Naive thymus-derived CD4-positive, alpha-beta T cell (primary cell): ENCODE data around the gene EVL. TPM values are rescaled to one million over a fixed set of nuclear protein-coding genes. Genes with fewer than 3 reads are reported as not detected.
A peak's percentile ranks its signal among the peaks of the same experiment; 100 is the strongest.

Source experiments
- ATAC-seq: fragments of 150-1000 bp; cut with Tn5 transposase; 2 replicates; pipeline ENCODE4 v1.10.0; 2021; ENCODE audit warnings: mild to moderate bottlenecking, moderate library complexity
- CTCF ChIA-PET: fragments of 350-600 bp; sonication (Branson Sonifier 250); formaldehyde crosslinking; loops from one replicate; lab custom pipeline; 2021; ENCODE audit warnings: antibody characterized with exemption; lab: Charles Lee
- POLR2A ChIA-PET: fragments of 350-600 bp; sonication (Branson Sonifier 250); formaldehyde crosslinking; loops from one replicate; lab custom pipeline; 2021; ENCODE audit warnings: antibody characterized with exemption, inconsistent platforms; lab: Charles Lee
- DNase-seq, 9 donors: peaks; one replicate each; pipeline versions ENCODE4 v3.0.0 to v3.0.0-alpha.2; 2020 to 2022; ENCODE audit warnings: mixed read lengths in 1 of 9
- H3K27ac ChIP-seq: one replicate; pipeline ENCODE4 v1.7.0; 2013; ENCODE audit warnings: mild to moderate bottlenecking, low read depth, low read length, moderate library complexity
- H3K27me3 ChIP-seq, 2 donors: one replicate each; pipeline ENCODE4 v1.7.0; 2013; ENCODE audit warnings: low read length in 2 of 2, mild to moderate bottlenecking in 2 of 2, moderate library complexity in 2 of 2; ENCODE audit not compliant: control insufficient read depth in 2 of 2, insufficient read depth in 2 of 2
- H3K36me3 ChIP-seq, 3 experiments: 1 replicate in 2 of 3; 2 replicates in 1 of 3; pipeline ENCODE4 v1.7.0; 2013; ENCODE audit warnings: low read length in 3 of 3, mild to moderate bottlenecking in 3 of 3, moderate library complexity in 1 of 3; ENCODE audit not compliant: insufficient read depth in 3 of 3, control insufficient read depth in 2 of 3
- H3K4me1 ChIP-seq, 2 donors: one replicate each; pipeline ENCODE4 v1.7.0; 2013; ENCODE audit warnings: low read length in 2 of 2, mild to moderate bottlenecking in 2 of 2, moderate library complexity in 1 of 2; ENCODE audit not compliant: control insufficient read depth in 2 of 2, insufficient read depth in 2 of 2
- H3K4me3 ChIP-seq: 2 replicates; pipeline ENCODE4 v1.7.0; 2013; ENCODE audit warnings: mild to moderate bottlenecking, low read length
- H3K9me3 ChIP-seq, 3 experiments: 1 replicate in 2 of 3; 2 replicates in 1 of 3; pipeline ENCODE4 v1.7.0; 2013; ENCODE audit warnings: low read length in 3 of 3; ENCODE audit not compliant: control insufficient read depth in 2 of 3
- H3K27ac Mint-ChIP-seq, 9 donors: one replicate each; pipeline ENCODE4 v1.8.0; 2020 to 2022; ENCODE audit warnings: mixed read lengths in 9 of 9, mild to moderate bottlenecking in 8 of 9, moderate library complexity in 5 of 9, inconsistent platforms in 2 of 9
- H3K27me3 Mint-ChIP-seq, 5 donors: one replicate each; pipeline ENCODE4 v1.8.0; 2021 to 2022; ENCODE audit warnings: mixed read lengths in 5 of 5, mild to moderate bottlenecking in 1 of 5
- H3K36me3 Mint-ChIP-seq, 5 donors: one replicate each; pipeline ENCODE4 v1.8.0; 2020 to 2022; ENCODE audit warnings: mixed read lengths in 5 of 5, mild to moderate bottlenecking in 3 of 5, inconsistent platforms in 1 of 5
- H3K4me1 Mint-ChIP-seq, 7 donors: one replicate each; pipeline ENCODE4 v1.8.0; 2020 to 2022; ENCODE audit warnings: mixed read lengths in 7 of 7, mild to moderate bottlenecking in 3 of 7, inconsistent platforms in 1 of 7
- H3K4me3 Mint-ChIP-seq, 10 donors: one replicate each; pipeline ENCODE4 v1.8.0; 2020 to 2022; ENCODE audit warnings: mild to moderate bottlenecking in 10 of 10, mixed read lengths in 10 of 10, moderate library complexity in 6 of 10, inconsistent platforms in 2 of 10
- H3K9me3 Mint-ChIP-seq, 11 donors: one replicate each; pipeline ENCODE4 v1.8.0; 2020 to 2022; ENCODE audit warnings: mixed read lengths in 11 of 11, mild to moderate bottlenecking in 4 of 11, inconsistent platforms in 1 of 11, moderate library complexity in 1 of 11
- intact Hi-C, 2 donors: fragments of 100-400 bp; cut with micrococcal nuclease; formaldehyde crosslinking; loops; one replicate each; pipeline ENCODE4 v1.15.1; 2023
- polyA plus RNA-seq, 2 donors: library from polyadenylated mRNA; unstranded; fragments of 300-500 nt; fragmentation: Illumina TruSeq; gene quantifications; one replicate each; pipeline ENCODE4 v1.2.3, GENCODE V29; 2021
- total RNA-seq, 6 experiments: library from RNA in 5 of 6; stranded (reverse) in 5 of 6; gene quantifications; 1 replicate in 5 of 6; 2 replicates in 1 of 6; pipeline ENCODE4 v1.2.3 and lab custom pipeline; 2021 to 2026

EVL gene
- total and polyA plus RNA-seq, 7 experiments from 2014 or later, result 163 to 1,469 (median 936) TPM

DNA sequence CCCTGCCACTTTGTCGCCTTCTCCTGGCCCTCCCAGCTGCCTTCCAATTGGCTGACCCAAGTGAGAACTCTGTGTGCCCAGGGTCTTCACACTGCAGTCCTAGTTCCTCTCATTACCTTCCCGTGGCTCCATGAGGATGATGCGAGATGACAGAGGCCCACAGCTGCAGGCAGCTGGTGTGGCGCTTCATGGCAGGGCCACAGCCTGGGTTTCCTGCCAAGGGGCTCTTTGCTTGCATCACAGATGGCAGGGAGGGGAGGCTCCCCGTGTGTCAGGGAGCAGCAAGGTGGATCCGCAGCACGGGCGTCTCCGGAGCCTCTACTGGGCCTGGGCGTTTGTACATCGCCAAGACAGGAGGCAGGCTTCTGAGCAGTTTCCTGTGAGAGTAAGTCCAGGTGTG lies 65.3 kb downstream of the EVL start:
- H3K4me3 ChIP-seq, result no peak overlapping the region
- peaks cover 75 to 99% (median 84%) of the 10 kb centered on the region in 3 experiments for H3K36me3 ChIP-seq
- no peaks in the 10 kb centered on the region for H3K27me3 ChIP-seq
- ATAC-seq (no peak), DNase-seq (no peak)
- H3K27ac Mint-ChIP-seq, result peak overlapping the region in 8 of 9 donors; percentile 40 to 91 (median 70)
- intact Hi-C loops, result no loop called here
- peaks cover 0 to 4% (median 0%) of the 10 kb centered on the region in 11 donors for H3K9me3 Mint-ChIP-seq
- no peaks in the 10 kb centered on the region for H3K4me1 ChIP-seq
- POLR2A ChIA-PET, result interaction anchor here (0.7 to 1.5 kb wide), 3 partner anchors 12 to 49 kb away, joined by 3 to 4 read pairs (median 3); no protein-coding TSS in a partner anchor
- peak overlapping the region; percentile 48 for H3K27ac ChIP-seq
- no peaks in the 10 kb centered on the region for H3K9me3 ChIP-seq
- peaks cover 8 to 71% (median 22%) of the 10 kb centered on the region in 5 donors for H3K36me3 Mint-ChIP-seq
- H3K4me3 Mint-ChIP-seq, result no peak overlapping the region
- H3K4me1 Mint-ChIP-seq, result peaks cover 0 to 12% (median 8%) of the 10 kb centered on the region in 7 donors
- CTCF ChIA-PET, result interaction anchor here (1.2 to 1.3 kb wide), 2 partner anchors 15 to 25 kb away, joined by 3 read pairs; no protein-coding TSS in a partner anchor
- no peaks in the 10 kb centered on the region for H3K27me3 Mint-ChIP-seq

DNA sequence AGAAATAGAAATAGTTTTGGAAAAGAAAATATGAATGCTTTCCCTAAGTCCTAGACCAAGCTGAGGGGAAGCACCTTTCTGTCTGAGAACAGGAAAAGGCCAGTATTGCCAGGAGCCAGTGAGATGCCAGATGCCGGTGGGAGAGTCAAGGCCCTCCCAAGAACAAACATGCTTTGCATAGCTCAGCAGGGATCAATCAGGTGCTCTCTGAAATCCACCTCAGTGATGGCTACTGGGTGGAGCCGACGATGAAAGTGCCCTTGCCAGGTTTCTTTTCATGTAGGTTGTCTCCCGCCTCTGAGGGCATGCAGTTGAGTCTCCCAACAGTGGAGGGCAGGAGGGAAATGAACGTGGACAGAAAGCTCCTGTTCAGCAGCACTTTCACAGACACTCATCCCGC lies 66.0 kb downstream of the EVL start:
- ChIA-PET POLR2A (interaction anchor here (0.6 to 1.4 kb wide), 5 partner anchors 10 to 297 kb away, joined by 3 read pairs; partner anchors contain the start of gene EVL), CTCF (interaction anchor here (0.5 to 1.2 kb wide), 2 partner anchors 16 to 84 kb away, joined by 3 read pairs; no protein-coding TSS in a partner anchor)
- Mint-ChIP-seq H3K4me1 (peaks cover 0 to 12% (median 8%) of the 10 kb centered on the region in 7 donors), H3K27me3 (no peaks in the 10 kb centered on the region), H3K27ac (peak overlapping the region; percentile 14 to 91 (median 69)), H3K9me3 (peaks cover 0 to 4% (median 0%) of the 10 kb centered on the region in 11 donors), H3K4me3 (no peak overlapping the region), H3K36me3 (peaks cover 8 to 78% (median 23%) of the 10 kb centered on the region in 5 donors)
- no peak for DNase-seq
- H3K9me3 ChIP-seq, result no peaks in the 10 kb centered on the region
- H3K4me1 ChIP-seq, result no peaks in the 10 kb centered on the region
- no peak overlapping the region for H3K4me3 ChIP-seq
- no peaks in the 10 kb centered on the region for H3K27me3 ChIP-seq
- H3K36me3 ChIP-seq, result peaks cover 75 to 99% (median 84%) of the 10 kb centered on the region in 3 experiments
- H3K27ac ChIP-seq, result peak overlapping the region; percentile 48
- no peak for ATAC-seq
- intact Hi-C loops, result no loop called here

DNA sequence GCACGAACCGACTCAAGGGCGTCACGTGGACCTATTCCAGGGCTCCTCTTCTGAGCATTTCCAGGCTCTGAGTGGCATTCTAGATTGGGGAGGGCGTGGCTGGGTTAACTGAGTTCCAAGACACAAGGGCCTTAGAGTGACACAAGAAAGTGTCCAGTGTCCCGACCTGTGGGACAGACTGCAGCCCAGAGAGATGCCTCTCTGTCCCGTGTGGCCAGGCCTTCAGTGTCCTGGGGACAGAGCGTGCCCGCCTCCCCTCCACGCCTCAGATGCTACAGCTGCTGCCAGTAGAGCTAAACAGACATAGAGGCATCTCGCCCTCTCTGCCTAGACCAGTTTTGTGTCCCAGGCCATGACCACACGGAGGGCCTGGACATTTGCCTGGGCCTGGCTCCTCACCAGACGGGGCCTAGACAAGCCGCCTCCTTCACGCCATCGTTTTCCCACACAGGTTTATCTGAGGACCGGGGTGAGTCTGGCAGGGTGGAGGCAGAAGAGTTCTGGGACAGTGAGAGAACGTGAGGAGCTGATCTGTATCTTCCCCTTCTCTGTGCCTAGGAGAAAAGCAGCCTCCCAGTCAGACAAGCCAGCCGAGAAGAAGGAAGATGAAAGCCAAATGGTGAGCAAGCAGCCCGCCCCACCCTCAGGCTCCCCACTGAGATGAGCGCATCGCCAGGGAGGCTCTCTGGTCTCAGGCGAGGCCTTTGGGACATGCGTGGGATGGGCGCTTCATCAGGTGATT lies 67.1 kb downstream of the EVL start:
- peaks cover 11 to 76% (median 30%) of the 10 kb centered on the region in 5 donors for H3K36me3 Mint-ChIP-seq
- H3K27ac Mint-ChIP-seq, result peak overlapping the region in 6 of 9 donors; percentile 5 to 75 (median 34)
- Histone ChIP-seq H3K9me3 (no peaks in the 10 kb centered on the region), H3K27me3 (no peaks in the 10 kb centered on the region), H3K4me3 (no peak overlapping the region), H3K36me3 (peaks cover 75 to 99% (median 84%) of the 10 kb centered on the region in 3 experiments), H3K4me1 (no peaks in the 10 kb centered on the region), H3K27ac (no peak overlapping the region)
- ChIA-PET CTCF (interaction anchor here (0.6 to 1.0 kb wide), 2 partner anchors 11 to 513 kb away, joined by 3 to 4 read pairs; no protein-coding TSS in a partner anchor), POLR2A (interaction anchor here (0.6 to 1.4 kb wide), 5 partner anchors 8 to 96 kb away, joined by 3 read pairs; no protein-coding TSS in a partner anchor)
- intact Hi-C loops, result no loop called here
- no peak overlapping the region for H3K4me3 Mint-ChIP-seq
- no peaks in the 10 kb centered on the region for H3K27me3 Mint-ChIP-seq
- peaks cover 0 to 4% (median 0%) of the 10 kb centered on the region in 11 donors for H3K9me3 Mint-ChIP-seq
- DNase-seq (no peak), ATAC-seq (no peak)
- H3K4me1 Mint-ChIP-seq, result peaks cover 0 to 15% (median 8%) of the 10 kb centered on the region in 7 donors

DNA sequence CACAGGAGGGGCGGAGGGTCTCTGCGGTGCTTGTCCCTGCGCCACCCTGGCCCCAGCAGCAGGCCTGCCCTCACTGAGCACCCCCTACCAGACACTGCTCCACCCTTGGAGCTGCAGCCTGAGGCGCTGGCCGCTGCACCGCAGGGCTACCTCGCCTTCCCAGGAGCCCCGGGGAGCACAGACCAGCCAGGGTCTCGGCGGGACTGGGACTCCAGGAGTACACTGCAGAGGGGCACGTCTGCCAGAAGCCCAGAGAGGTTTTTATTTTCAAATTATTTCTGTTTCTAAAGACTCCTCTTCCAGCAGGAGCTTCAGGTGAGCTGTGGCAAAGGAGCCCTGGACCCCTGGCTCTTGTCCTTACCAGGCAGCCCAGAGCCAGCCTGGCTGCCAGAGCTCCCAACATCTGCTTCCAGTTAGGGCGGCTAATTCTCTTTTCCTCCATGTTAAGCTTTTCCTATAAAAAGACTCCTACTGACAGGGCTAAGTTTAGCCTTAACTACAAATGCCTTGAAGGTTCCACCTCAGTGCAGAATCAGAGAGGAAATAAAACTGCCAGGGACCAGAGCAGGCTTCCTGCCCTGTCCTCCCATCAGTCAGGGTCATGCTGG lies 67.8 kb downstream of the EVL start:
- Mint-ChIP-seq H3K27ac (peak overlapping the region in 7 of 9 donors; percentile 22 to 82 (median 63)), H3K4me1 (peaks cover 0 to 13% (median 8%) of the 10 kb centered on the region in 7 donors), H3K9me3 (peaks cover 0 to 4% (median 0%) of the 10 kb centered on the region in 11 donors), H3K4me3 (no peak overlapping the region), H3K36me3 (peaks cover 11 to 74% (median 26%) of the 10 kb centered on the region in 5 donors), H3K27me3 (no peaks in the 10 kb centered on the region)
- ChIA-PET POLR2A (interaction anchor here (0.6 to 1.3 kb wide), 2 partner anchors 8 to 68 kb away, joined by 3 read pairs; partner anchors contain the start of gene EVL), CTCF (interaction anchor here (0.6 to 1.0 kb wide), 2 partner anchors 12 to 512 kb away, joined by 3 to 4 read pairs; no protein-coding TSS in a partner anchor)
- H3K27me3 ChIP-seq, result no peaks in the 10 kb centered on the region
- intact Hi-C loops, result no loop called here
- H3K36me3 ChIP-seq, result peaks cover 82 to 99% (median 84%) of the 10 kb centered on the region in 3 experiments
- H3K4me3 ChIP-seq, result no peak overlapping the region
- no peak for ATAC-seq
- no peak for DNase-seq
- no peaks in the 10 kb centered on the region for H3K9me3 ChIP-seq
- H3K4me1 ChIP-seq, result no peaks in the 10 kb centered on the region
- no peak overlapping the region for H3K27ac ChIP-seq

DNA sequence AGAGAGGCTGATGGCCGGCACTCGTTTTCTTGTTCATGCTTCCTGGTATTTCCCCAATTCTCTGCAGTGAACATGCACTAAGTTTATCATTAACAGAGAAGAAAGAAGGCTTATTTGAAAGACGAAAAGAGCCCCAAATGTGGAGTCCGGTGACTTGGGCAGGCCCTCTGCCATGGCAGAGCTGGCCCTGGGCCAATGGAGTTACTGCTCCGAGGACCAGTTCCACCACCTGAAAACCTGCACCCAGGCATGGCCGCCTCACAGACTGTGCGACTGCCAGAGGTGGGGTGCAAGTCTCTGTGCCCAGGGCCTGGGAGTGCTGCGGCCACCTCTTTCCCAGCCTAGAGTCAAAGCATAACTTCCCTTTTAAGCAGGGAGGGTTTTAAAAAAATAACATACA lies 69.4 kb downstream of the EVL start:
- intact Hi-C loops, result no loop called here
- Histone ChIP-seq H3K27me3 (no peaks in the 10 kb centered on the region), H3K36me3 (peaks cover 72 to 100% (median 83%) of the 10 kb centered on the region in 3 experiments), H3K4me1 (no peaks in the 10 kb centered on the region), H3K4me3 (no peak overlapping the region), H3K27ac (no peak overlapping the region), H3K9me3 (no peaks in the 10 kb centered on the region)
- Mint-ChIP-seq H3K9me3 (peaks cover 0 to 6% (median 0%) of the 10 kb centered on the region in 11 donors), H3K4me1 (peaks cover 0 to 23% (median 12%) of the 10 kb centered on the region in 7 donors), H3K36me3 (peaks cover 11 to 76% (median 32%) of the 10 kb centered on the region in 5 donors), H3K27me3 (no peaks in the 10 kb centered on the region), H3K27ac (peak overlapping the region in 5 of 9 donors; percentile 24 to 81 (median 56)), H3K4me3 (no peak overlapping the region)
- ChIA-PET CTCF (no interaction called here), POLR2A (interaction anchor here (1.3 kb wide), 1 partner anchor 69 kb away, joined by 3 read pairs; the partner anchor contains the start of gene EVL)
- no peak for DNase-seq
- no peak for ATAC-seq

DNA sequence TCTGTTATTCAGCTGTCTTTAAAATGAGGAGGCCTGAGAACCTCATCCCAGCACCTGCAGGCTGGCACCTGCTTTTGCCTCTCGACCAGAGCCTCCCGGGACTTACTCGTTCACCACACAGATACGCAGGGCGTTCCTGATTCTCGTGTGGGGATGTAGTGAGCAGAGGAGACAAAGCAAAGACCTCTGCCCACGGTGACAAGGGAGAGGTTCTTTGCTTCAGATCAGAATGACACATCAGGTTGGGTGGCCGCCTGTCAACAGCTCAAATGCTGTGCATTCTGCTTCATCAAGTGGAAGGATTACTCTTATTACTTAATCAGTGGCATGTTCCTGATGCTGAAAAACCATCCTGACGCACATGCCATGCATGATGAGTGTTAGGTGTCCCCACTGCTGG lies 69.9 kb downstream of the EVL start:
- ChIA-PET POLR2A (interaction anchor here (0.6 to 1.0 kb wide), 3 partner anchors 13 to 103 kb away, joined by 3 to 4 read pairs (median 3); no protein-coding TSS in a partner anchor), CTCF (no interaction called here)
- Mint-ChIP-seq H3K4me3 (peak overlapping the region in 1 of 10 donors; percentile 36), H3K9me3 (peaks cover 0 to 6% (median 0%) of the 10 kb centered on the region in 11 donors), H3K4me1 (peaks cover 0 to 25% (median 13%) of the 10 kb centered on the region in 7 donors), H3K27me3 (no peaks in the 10 kb centered on the region), H3K27ac (peak overlapping the region in 6 of 9 donors; percentile 33 to 77 (median 54)), H3K36me3 (peaks cover 11 to 75% (median 31%) of the 10 kb centered on the region in 5 donors)
- no peak overlapping the region for H3K4me3 ChIP-seq
- intact Hi-C loops, result no loop called here
- H3K27ac ChIP-seq, result no peak overlapping the region
- no peaks in the 10 kb centered on the region for H3K27me3 ChIP-seq
- ATAC-seq (no peak), DNase-seq (no peak)
- H3K36me3 ChIP-seq, result peaks cover 67 to 100% (median 78%) of the 10 kb centered on the region in 3 experiments
- H3K4me1 ChIP-seq, result no peaks in the 10 kb centered on the region
- no peaks in the 10 kb centered on the region for H3K9me3 ChIP-seq
